KOPT-K1 (cell line): ENCODE measurements around the gene TDRD12.
"Not testable (repeated sequence)": the region's sequence is repeated elsewhere in the genome, so short reads cannot be mapped to it uniquely, and the experiment has no call there.

Source experiments
- H3K27ac ChIP-seq: fragments of 200-600 bp; sonication (generic); 2 replicates; pipeline ENCODE4 v1.5.1; 2016; ENCODE audit warnings: antibody characterized with exemption, mild to moderate bottlenecking, low read depth, low read length; ENCODE audit not compliant: poor library complexity, severe bottlenecking
- H3K36me3 ChIP-seq: fragments of 200-600 bp; sonication (generic); 2 replicates; pipeline ENCODE4 v1.5.1; 2017; ENCODE audit warnings: antibody characterized with exemption, mild to moderate bottlenecking, low read length, moderate library complexity; ENCODE audit not compliant: insufficient read depth
- H3K9me3 ChIP-seq: fragments of 200-600 bp; sonication (generic); 2 replicates; pipeline ENCODE4 v1.5.1; 2017; ENCODE audit warnings: antibody characterized with exemption, low read length, mild to moderate bottlenecking; ENCODE audit not compliant: insufficient read depth, poor library complexity, severe bottlenecking

TDRD12 gene

DNA sequence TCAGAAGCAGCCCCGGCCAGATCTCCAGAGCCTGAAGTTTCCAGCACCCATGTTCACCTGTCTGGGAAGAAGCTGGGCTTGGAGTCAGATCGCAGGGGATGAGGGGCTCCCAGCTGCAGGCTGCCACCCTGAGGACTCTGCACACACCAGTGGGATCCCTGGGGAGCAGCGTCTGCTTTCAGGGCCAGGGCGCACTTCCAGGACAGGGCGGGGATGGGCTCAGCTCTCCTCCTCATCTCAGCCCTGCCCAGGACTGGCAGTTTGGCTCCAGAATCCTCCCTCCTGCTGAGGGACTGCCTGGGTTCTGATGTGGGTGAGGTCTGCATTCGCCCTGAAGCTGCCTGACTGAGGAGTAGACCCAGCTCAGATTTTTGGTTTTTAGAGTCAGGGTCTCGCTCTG, 146.5 kb downstream of the TDRD12 start:
- no peak overlapping the region for H3K27ac ChIP-seq
- H3K9me3 ChIP-seq = no peaks in the 10 kb centered on the region
- no peaks in the 10 kb centered on the region for H3K36me3 ChIP-seq

- no peak overlapping the region for H3K27ac ChIP-seq
- H3K36me3 ChIP-seq = no peaks in the 10 kb centered on the region
- H3K9me3 ChIP-seq = no peaks in the 10 kb centered on the region
Measured at GRCh38 chr19:32866564-32867265, 147.1 kb downstream of the TDRD12 start.

- H3K36me3 ChIP-seq, H3K27ac ChIP-seq, H3K9me3 ChIP-seq: not testable (repeated sequence)
Measured at GRCh38 chr19:32867436-32867835, 147.9 kb downstream of the TDRD12 start.

DNA sequence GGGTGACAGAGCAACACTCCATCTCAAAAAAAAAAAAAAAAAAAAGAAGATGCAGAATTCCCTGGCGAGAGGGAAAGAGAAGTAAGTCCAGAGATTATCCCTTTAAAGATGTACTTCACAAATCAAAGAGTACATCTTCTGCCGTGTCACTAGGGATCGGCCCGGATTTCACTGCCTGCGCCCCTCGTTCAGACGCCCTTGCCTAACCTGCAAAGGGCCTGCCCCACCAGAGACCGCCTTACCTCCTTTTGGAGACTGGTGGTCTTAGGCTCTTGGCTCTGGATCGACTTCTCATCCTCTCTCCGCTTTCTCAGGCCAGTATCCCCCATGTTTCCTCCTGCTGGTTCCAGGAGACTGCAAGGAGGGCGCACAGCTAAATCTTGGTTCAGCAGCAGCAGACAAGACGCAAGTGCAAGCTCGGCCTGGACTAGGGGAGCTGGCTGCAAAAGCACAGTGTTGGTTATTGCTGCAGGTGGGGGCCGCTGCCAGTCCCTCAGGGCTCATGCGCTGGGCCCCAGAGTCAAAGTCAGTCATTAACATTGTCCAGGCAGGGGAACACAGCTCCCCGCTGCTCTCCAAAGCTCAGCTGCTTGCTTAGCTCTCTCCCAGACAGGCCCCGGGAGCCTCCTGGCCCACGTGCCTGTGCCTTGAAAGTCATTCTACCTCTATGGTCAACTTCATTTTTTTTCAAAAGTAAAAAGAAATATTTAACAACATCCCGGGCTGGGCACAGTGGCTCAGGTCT, 148.8 kb downstream of the TDRD12 start:
- H3K9me3 ChIP-seq = no peaks in the 10 kb centered on the region
- no peaks in the 10 kb centered on the region for H3K36me3 ChIP-seq
- no peak overlapping the region for H3K27ac ChIP-seq

DNA sequence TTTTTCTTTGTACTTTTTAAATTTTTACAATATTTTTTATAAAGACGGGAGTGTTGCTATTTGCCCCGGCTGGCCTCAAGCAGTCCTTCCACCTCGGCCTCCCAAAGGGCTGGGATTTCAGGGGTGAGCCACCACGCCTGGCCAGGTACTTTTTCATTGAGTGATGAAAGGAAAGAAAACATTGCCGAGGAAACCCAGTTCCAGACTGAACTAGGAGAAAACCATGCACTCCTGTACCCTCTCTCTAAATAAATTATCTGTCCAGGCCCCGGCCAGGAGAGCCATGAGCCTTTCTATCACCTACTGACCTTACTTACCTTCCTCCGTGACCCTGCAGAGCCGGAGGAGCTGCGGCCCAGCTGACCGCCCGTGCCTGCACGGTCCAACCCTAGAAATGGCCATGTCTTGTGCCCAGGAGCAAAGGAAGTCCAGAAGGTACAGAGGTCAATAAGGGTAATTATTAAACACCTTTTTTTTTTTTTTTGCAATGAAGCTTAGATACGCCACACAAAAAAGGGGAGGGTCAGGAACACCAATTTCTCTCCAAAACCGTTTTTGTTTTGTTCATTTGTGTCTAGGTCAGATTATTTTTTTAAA, 149.9 kb downstream of the TDRD12 start, which contains the start of gene SLC7A9:
Gene SLC7A9, minus strand, starts transcription at position 399 of the 597 bp plus-strand sequence. CDS start 1,233 bp downstream, outside the sequence.
- H3K9me3 ChIP-seq = no peaks in the 10 kb centered on the region
- H3K27ac ChIP-seq = no peak within 1 kb of the TSS
- no peaks in the 10 kb centered on the region for H3K36me3 ChIP-seq

DNA sequence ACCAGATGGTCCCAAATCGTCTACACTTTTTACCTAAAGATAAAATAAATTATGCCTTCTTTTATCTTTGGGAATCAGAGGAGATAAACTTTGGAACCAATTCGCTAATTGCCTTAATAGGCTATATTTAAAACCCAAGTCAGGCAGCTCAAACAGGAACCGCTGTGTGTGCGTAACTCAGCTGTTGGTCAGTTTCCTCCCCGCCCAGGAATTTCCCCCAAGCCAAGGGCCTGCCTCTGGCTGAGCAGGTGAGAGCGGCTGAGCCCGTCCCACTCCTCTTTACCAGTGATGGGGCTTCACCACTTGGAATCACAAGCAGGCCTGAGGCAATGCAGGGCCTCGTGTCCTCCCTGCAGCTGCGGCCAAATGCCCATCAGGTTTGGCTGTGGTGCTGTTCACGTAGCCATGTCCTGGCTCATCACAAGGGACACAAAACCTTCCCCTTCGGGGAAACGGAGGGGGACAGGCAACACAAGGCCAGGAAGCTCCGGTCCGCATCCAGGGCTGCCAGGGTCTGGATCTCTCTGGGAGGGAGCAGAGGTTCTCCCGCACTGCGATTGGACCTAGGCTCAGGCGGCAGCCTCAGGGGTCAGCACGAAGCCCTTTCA, 150.5 kb downstream of the TDRD12 start:
- Histone ChIP-seq H3K36me3 (no peaks in the 10 kb centered on the region), H3K9me3 (no peaks in the 10 kb centered on the region), H3K27ac (no peak overlapping the region)

- H3K36me3 ChIP-seq = no peaks in the 10 kb centered on the region
- H3K27ac ChIP-seq = no peak overlapping the region
- no peaks in the 10 kb centered on the region for H3K9me3 ChIP-seq
Measured at GRCh38 chr19:32870981-32871451, 151.4 kb downstream of the TDRD12 start.

- Histone ChIP-seq H3K36me3 (no peaks in the 10 kb centered on the region), H3K27ac (no peak overlapping the region), H3K9me3 (no peaks in the 10 kb centered on the region)
Measured at GRCh38 chr19:32872391-32872790, 152.8 kb downstream of the TDRD12 start.

GRCh38 chr19:32873247-32873959, 153.8 kb downstream of the TDRD12 start:
- Histone ChIP-seq H3K36me3 (no peaks in the 10 kb centered on the region), H3K9me3 (no peaks in the 10 kb centered on the region), H3K27ac (no peak overlapping the region)

DNA sequence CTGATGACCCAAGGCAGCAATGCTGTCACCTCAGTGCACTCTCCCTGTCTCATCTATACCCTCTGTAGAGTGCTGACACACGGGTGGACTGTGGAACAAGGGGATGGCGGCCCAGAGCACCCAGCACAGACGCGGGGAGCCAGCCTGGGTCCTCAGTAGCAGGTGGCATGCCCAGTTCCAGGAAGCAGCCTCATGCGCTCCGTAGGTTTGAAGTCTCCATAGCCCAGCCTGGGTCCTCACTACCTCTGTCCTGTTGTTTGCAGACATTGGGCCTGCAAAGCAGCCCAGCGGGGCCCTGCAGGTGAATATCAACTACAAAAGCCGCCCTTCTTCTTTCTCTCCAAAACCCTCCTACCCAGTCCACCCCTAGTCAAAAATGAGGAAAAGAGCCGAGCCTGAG, 155.0 kb downstream of the TDRD12 start:
- Histone ChIP-seq H3K36me3 (no peaks in the 10 kb centered on the region), H3K27ac (no peak overlapping the region)

DNA sequence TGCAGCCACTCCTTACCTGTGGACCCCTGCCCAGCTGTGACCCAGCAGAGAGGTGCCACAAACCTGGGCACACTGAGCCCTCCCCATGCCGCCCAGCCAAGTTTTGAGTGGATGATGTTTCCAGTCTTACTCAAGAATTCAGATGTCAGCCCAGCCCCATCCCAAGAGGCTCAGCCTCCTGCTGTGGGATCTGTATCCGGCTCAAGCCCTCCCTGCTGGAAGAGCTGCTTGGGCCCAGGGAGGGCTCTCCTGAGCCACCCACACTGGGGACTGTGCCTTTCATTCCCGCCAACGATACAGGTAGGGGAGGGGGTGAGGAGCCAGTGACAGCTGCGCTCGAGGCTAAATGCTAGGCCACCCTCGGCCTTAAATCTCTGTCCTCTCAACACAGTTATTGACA, 155.9 kb downstream of the TDRD12 start:
- H3K27ac ChIP-seq = no peak overlapping the region
- H3K9me3 ChIP-seq = no peaks in the 10 kb centered on the region
- no peaks in the 10 kb centered on the region for H3K36me3 ChIP-seq

More for the DNA sequence above, 155.0 kb downstream of the TDRD12 start:
- no peaks in the 10 kb centered on the region for H3K9me3 ChIP-seq

DNA sequence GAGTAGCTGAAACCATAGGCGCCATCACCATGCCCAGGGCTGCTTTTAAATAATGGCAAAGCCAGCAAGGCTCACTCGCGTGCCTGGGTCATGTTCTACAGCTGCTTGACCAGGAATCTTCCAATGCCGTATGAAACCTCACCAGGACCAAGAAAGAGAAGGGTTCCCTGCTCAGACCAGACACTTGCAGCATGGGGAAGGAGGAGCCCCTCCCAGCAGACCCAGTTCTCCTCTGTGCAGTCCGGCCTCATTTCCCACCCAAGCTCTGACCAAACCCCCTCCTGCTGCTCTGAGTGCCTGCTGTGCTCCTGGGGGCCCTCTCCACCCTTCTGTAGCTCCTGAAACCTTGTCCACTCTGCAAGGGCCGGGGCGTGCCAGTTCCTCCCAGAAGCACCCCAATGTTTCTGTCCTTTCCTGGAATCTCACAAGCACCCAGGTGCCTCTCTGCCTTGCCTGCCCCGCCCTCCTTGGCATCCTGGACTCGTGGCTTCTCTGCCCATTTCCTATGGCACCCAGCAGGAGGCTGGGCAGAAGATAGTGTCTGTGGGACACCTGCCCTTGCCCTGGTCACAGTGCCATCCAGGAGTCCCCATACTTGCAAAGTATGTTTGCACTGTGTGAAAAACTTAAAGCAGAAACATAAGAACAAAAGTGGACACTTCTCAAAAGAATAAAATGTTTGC, 156.8 kb downstream of the TDRD12 start:
- H3K9me3 ChIP-seq = no peaks in the 10 kb centered on the region
- H3K36me3 ChIP-seq = no peaks in the 10 kb centered on the region
- no peak overlapping the region for H3K27ac ChIP-seq

DNA sequence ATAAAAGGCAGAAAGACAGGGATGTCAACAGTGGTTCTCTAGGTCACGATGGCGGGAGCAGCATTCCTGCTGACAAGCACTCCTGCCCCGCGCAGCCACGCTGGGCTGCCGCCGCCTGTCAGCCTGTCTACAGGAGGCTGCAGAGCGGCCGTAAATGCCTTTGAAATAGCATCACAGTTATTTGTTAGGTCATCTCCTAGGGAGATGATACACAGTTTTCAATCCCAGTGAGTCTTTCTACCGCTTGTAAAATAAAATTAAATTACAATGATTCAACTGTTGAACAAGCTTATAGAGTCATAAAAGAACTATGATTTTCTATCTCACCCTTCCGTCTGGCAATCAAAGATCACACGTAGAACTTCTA, 157.3 kb downstream of the TDRD12 start:
- Histone ChIP-seq H3K36me3 (no peaks in the 10 kb centered on the region), H3K9me3 (no peaks in the 10 kb centered on the region), H3K27ac (no peak overlapping the region)
